ENCODE results near the gene PXK. TPM values are rescaled to one million over a fixed set of nuclear protein-coding genes. Genes with fewer than 3 reads are reported as not detected.
A peak's percentile ranks its signal among the peaks of the same experiment; 100 is the strongest.

The PXK gene
- total RNA-seq, 2 donors from 2014 or later, result 8.2 to 12.7 TPM

DNA sequence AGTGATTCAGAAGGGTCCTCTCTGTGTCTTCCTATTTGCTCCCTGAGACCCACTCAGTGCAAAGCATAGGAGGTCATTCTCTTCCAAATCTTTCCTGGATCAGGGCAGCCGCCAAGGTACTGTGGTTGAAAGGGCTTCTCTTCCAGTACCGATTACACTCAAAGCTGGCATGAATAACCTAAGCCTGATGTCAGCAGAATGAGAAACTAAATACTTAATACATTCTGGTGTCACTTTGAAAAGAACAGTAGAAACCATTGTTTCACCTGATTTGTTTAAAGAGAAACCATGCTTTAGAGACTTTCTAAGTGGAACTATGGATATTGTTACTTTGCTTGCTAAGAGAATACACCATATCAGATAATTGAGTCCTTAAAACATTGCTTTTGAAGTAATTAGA lies 50.8 kb downstream of the PXK start:
- 40 to 42% methylated on average over 2 of the region's 2 CpGs for WGBS, 2 donors
- Histone ChIP-seq H3K4me3 (no peak overlapping the region), H3K9me3 (no peaks in the 10 kb centered on the region), H3K4me1 (peaks cover 16% of the 10 kb centered on the region), H3K36me3 (replicated peaks in 1 of 2; ENCODE audit: insufficient read depth in 1 of 2, low read depth in 2 of 2) (no peaks in the 10 kb centered on the region), H3K27me3 (no peaks in the 10 kb centered on the region), H3K27ac (peak overlapping the region; percentile 16 to 66 (median 42))
- DNase-seq (no peak), ATAC-seq (peak; percentile 76)
- intact Hi-C loops (cut with DNase I), result no loop called here
- TF ChIP-seq POLR2A (IDR thresholded peaks at IDR 0.05) (no peak), CTCF (IDR thresholded peaks at IDR 0.05) (no peak)

DNA sequence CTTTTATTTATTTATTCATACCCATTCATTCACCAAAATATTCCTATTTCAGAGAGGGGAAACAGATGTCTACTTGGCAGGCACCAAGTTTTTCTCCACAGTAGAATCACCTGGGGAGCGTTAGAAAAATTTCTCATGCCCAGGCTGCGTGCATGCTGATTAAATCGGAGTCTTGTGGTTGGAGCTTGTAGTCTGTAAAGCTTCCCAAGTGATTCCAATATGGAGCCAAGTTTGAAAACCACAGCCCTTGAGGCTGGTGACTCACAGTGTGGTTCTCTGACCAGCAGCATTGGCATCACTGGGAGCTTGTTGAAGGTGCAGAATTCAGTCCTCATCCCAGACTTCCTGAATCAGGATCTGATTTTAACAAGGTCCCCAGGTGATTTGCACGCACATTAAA lies 51.2 kb downstream of the PXK start:
- H3K4me1 ChIP-seq, result peaks cover 21% of the 10 kb centered on the region
- no peaks in the 10 kb centered on the region for H3K36me3 ChIP-seq (replicated peaks in 1 of 2; ENCODE audit: insufficient read depth in 1 of 2, low read depth in 2 of 2)
- no peaks in the 10 kb centered on the region for H3K27me3 ChIP-seq
- H3K9me3 ChIP-seq, result no peaks in the 10 kb centered on the region
- peak overlapping the region; percentile 16 to 66 (median 42) for H3K27ac ChIP-seq
- WGBS, 2 donors, result 34 to 46% methylated on average over 4 of the region's 4 CpGs
- no peak for TF ChIP-seq CTCF (IDR thresholded peaks at IDR 0.05)
- TF ChIP-seq POLR2A (IDR thresholded peaks at IDR 0.05), result no peak
- intact Hi-C loops (cut with DNase I), result no loop called here
- no peak overlapping the region for H3K4me3 ChIP-seq
- ATAC-seq, result peak; percentile 55
- DNase-seq, result peak in 3 of 4 donors; percentile 35 to 48 (median 43)

DNA sequence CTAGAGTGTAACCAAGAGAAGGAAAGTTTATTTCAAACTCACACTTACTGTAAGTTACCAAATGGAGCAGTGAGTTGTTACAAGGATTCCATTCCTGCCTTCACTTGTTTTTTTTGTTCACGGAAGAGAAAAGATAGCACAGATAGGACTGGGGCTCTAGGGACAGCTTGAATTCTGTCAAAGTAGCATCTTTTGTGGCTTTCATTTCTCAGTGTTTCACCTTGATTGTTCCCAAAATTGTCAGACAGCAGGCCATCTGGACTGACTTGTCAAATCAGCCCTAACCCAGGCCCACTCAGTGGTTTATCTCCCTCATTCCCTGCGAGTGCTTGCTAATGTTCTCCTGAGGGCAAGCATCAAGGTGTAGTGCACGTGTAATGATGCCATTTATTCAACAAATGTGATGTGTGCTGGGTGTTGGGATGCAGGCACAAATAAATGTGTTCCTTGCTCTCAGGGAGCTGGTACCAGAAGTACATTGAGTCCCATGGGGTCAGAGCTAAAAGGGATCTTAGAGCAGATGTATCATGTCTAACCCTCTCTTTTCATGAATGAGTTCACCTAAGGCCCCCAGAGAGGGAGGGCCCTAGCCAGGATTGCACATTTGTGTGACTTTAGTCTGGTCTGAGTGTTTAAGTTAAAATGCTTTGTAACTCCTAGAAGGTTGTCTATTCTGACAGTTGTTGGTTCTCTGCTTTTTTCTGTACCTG lies 51.8 kb downstream of the PXK start:
- H3K4me3 ChIP-seq, result no peak overlapping the region
- no peaks in the 10 kb centered on the region for H3K27me3 ChIP-seq
- peak overlapping the region in 3 of 4 donors; percentile 26 to 66 (median 59) for H3K27ac ChIP-seq
- ATAC-seq, result no peak
- 86 to 91% methylated on average over 3 of the region's 3 CpGs for WGBS, 2 donors
- intact Hi-C loops (cut with DNase I), result no loop called here
- TF ChIP-seq CTCF (IDR thresholded peaks at IDR 0.05) (no peak), POLR2A (IDR thresholded peaks at IDR 0.05) (no peak)
- peaks cover 22% of the 10 kb centered on the region for H3K4me1 ChIP-seq
- no peaks in the 10 kb centered on the region for H3K36me3 ChIP-seq (replicated peaks in 1 of 2; ENCODE audit: insufficient read depth in 1 of 2, low read depth in 2 of 2)
- DNase-seq, result no peak
- no peaks in the 10 kb centered on the region for H3K9me3 ChIP-seq

GRCh38 chr3:58386626-58387365 lies 54.1 kb downstream of the PXK start:
- no peaks in the 10 kb centered on the region for H3K36me3 ChIP-seq (replicated peaks in 1 of 2; ENCODE audit: insufficient read depth in 1 of 2, low read depth in 2 of 2)
- TF ChIP-seq POLR2A (IDR thresholded peaks at IDR 0.05) (no peak), CTCF (IDR thresholded peaks at IDR 0.05) (no peak)
- H3K27me3 ChIP-seq, result no peaks in the 10 kb centered on the region
- ATAC-seq (no peak), DNase-seq (peak in 1 of 4 donors; percentile 7)
- intact Hi-C loops (cut with DNase I), result no loop called here
- 85% methylated on average over 3 of the region's 3 CpGs; no CpG with 5 or more reads in 1 of the 2 donors for WGBS, 2 donors
- H3K27ac ChIP-seq, result no peak overlapping the region
- no peak overlapping the region for H3K4me3 ChIP-seq
- H3K4me1 ChIP-seq, result peaks cover 22% of the 10 kb centered on the region
- H3K9me3 ChIP-seq, result no peaks in the 10 kb centered on the region
